BJ (cell line): ENCODE results near the gene IMPDH1. TPM values are rescaled to one million over a fixed set of nuclear protein-coding genes. Genes with fewer than 3 reads are reported as not detected.

Source experiments
- CTCF ChIA-PET: fragments of 350-600 bp; formaldehyde crosslinking; extraction: SDS; loops from one replicate; lab custom pipeline; 2021; ENCODE audit warnings: antibody characterized with exemption, inconsistent platforms; lab: Yijun Ruan, JAX
- POLR2A ChIA-PET: fragments of 300-600 bp; sonication (Branson Sonifier 250); formaldehyde crosslinking; extraction: SDS; loops from one replicate; lab custom pipeline; 2021; ENCODE audit warnings: antibody characterized with exemption; lab: Charles Lee
- DNase-seq: peaks from one replicate; pipeline ENCODE4 v3.0.0-alpha.2; 2011; ENCODE audit warnings: low read depth
- H3K27me3 ChIP-seq: 2 replicates; pipeline ENCODE4 v1.6.0; 2011; ENCODE audit warnings: low read length; ENCODE audit not compliant: control insufficient read depth, insufficient read depth
- H3K36me3 ChIP-seq: 2 replicates; pipeline ENCODE4 v1.5.1; 2011; ENCODE audit warnings: low read length; ENCODE audit not compliant: control insufficient read depth, insufficient read depth
- H3K4me3 ChIP-seq: 2 replicates; pipeline ENCODE4 v1.5.1; 2011; ENCODE audit warnings: low read depth, mild to moderate bottlenecking, control low read depth, low read length
- polyA plus RNA-seq: library from polyadenylated mRNA; depleted of rRNA; stranded (reverse); fragments of >200 nt; gene quantifications from 2 replicates; pipeline ENCODE4 v1.2.3, GENCODE V29; 2011
- TF ChIP-seq, protein P1 (sequence below): IDR thresholded peaks from 2 replicates; pipeline ENCODE4 v1.5.1; 2011; ENCODE audit warnings: low read depth, mild to moderate bottlenecking, control low read depth, inconsistent platforms, low read length, moderate library complexity; ENCODE audit not compliant: insufficient read depth

The IMPDH1 gene
- polyA plus RNA-seq, 1 experiment = 84.5 TPM

DNA sequence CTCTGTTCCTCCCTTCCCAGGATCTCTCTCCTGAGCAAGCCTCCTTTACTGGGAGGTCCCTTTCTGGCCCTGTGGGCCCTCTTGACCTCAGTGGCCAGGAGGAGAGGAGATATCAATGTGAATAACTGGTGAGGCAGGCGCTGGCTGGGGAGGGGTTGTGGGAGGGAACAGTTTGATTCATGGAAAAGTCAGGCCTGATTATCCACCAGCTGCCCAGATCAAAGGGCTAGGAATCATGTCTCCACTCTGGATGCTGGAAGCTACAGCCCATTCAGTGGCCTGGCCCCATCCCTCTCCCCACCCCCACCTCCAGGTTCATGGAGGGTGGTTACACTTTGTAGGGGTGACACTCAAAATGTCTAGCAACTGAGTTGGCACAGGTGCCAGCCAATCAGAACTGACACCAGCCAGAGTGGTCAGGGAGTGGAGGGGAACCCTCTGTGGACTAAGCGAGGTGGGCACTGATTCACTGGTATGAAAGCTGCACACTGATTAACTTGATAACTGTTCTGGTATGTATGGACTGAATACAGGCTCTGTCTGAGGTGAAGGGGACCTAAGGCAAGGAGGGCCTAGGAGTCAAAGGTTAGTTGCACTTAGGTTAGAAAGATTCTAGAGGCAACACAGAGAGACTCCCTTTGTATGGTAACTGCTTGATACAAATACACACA, 53.1 kb downstream of the IMPDH1 start:
- POLR2A ChIA-PET = no interaction called here
- TF ChIP-seq, protein P1, sequence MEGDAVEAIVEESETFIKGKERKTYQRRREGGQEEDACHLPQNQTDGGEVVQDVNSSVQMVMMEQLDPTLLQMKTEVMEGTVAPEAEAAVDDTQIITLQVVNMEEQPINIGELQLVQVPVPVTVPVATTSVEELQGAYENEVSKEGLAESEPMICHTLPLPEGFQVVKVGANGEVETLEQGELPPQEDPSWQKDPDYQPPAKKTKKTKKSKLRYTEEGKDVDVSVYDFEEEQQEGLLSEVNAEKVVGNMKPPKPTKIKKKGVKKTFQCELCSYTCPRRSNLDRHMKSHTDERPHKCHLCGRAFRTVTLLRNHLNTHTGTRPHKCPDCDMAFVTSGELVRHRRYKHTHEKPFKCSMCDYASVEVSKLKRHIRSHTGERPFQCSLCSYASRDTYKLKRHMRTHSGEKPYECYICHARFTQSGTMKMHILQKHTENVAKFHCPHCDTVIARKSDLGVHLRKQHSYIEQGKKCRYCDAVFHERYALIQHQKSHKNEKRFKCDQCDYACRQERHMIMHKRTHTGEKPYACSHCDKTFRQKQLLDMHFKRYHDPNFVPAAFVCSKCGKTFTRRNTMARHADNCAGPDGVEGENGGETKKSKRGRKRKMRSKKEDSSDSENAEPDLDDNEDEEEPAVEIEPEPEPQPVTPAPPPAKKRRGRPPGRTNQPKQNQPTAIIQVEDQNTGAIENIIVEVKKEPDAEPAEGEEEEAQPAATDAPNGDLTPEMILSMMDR = no peak
- H3K36me3 ChIP-seq = no peaks in the 10 kb centered on the region
- CTCF ChIA-PET = interaction anchor here (0.5 to 4.6 kb wide), 7 partner anchors 9 to 105 kb away, joined by 3 to 35 read pairs (median 5); partner anchors contain the start of gene RBM28
- DNase-seq = no peak
- no peak overlapping the region for H3K4me3 ChIP-seq
- H3K27me3 ChIP-seq = peaks cover 47% of the 10 kb centered on the region

DNA sequence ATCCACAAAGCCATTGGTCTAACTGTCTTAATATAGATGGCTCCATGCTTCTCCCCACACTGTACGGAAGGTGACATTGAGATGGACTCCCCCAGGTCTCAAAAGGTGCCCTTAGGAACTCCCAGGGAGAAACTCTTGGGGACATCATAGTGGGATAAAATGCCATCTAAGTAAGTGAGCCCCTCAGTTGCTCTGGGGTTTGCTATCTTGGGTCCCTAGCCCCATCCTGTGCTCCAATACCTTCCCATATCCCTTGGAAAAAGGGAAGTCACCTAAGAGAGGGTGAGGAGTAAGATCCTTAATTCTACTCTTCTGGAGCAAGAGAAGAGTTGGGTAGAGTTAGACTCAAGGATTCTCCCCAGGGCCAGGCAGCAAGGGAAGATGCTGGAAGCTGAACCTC, 56.2 kb downstream of the IMPDH1 start:
- peaks cover 49% of the 10 kb centered on the region for H3K27me3 ChIP-seq
- no peaks in the 10 kb centered on the region for H3K36me3 ChIP-seq
- TF ChIP-seq, protein P1 = no peak
- ChIA-PET POLR2A (no interaction called here), CTCF (interaction anchor here (0.6 to 2.0 kb wide), 5 partner anchors 9 to 73 kb away, joined by 3 to 7 read pairs (median 3); no protein-coding TSS in a partner anchor)
- H3K4me3 ChIP-seq = no peak overlapping the region
- no peak for DNase-seq

DNA sequence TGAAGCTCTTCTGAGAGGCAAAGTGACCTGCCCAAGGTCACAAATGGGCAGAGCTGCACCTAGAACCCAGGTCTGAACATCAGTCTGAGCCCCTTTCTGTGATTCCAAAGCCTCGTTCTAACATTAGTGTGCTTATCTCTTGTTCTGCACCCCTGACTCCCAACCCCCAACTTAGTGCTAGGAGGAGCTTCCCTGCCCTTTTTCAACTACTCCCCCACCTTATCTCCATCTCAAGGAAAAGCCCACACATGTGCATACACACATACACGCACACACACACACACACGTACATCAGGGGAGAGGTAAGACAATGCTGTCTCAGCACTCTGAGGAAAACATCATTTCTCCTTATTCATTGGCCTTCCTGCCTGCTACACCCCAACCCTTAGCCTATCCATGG, 56.6 kb downstream of the IMPDH1 start:
- Histone ChIP-seq H3K4me3 (no peak overlapping the region), H3K36me3 (no peaks in the 10 kb centered on the region), H3K27me3 (peaks cover 50% of the 10 kb centered on the region)
- ChIA-PET CTCF (interaction anchor here (0.7 to 2.0 kb wide), 5 partner anchors 30 to 478 kb away, joined by 3 to 7 read pairs (median 3); no protein-coding TSS in a partner anchor), POLR2A (no interaction called here)
- TF ChIP-seq, protein P1 = no peak
- no peak for DNase-seq

DNA sequence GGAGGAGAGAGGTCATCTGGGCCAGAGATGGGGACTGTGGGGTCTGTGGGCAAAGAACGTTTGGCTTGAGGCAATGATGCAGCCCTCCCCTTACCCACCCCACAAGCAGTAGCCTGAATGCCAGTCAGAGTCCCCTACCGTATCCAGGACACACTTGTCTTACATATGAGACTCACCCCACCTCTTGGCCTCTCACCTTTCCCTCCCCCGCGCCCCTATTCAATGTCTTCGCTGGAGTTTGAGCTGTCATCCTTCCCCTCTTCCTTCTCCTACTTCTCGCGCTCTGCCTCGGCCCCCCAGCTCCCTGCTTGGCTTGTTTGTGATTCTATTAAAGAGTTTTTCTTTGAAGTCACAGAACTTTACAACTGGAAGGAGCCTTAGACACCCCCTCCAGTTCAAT, 57.1 kb downstream of the IMPDH1 start:
- POLR2A ChIA-PET = no interaction called here
- TF ChIP-seq, protein P1 = no peak

DNA sequence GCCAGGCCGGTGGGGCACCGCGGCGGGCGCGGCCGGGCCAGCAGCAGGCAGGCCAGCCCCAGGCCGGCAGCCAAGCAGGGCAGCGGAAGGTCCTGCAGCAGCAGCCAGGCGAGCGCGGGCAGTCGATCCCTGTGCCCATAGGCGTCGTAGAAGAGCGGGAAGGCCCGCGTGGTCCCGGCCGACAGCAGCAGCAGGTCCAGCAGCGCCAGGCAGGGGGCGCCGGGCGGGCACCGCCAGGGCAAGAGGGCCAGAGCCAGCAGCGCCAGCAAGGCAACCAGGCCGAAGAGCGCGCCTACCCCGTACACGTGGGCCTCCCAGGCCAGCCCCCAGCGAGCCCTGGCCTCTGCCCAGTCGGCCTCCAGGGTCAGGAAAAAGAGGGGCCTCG, 57.6 kb downstream of the IMPDH1 start:
- no peak for DNase-seq
- H3K27me3 ChIP-seq = peaks cover 44% of the 10 kb centered on the region
- TF ChIP-seq, protein P1 = peak; percentile 38
- POLR2A ChIA-PET = no interaction called here
- no peaks in the 10 kb centered on the region for H3K36me3 ChIP-seq
- no peak overlapping the region for H3K4me3 ChIP-seq
- CTCF ChIA-PET = interaction anchor here (2.0 to 5.4 kb wide), 2 partner anchors 35 to 73 kb away, joined by 7 to 67 read pairs; no protein-coding TSS in a partner anchor

More for the DNA sequence above, 57.1 kb downstream of the IMPDH1 start:
- CTCF ChIA-PET = interaction anchor here (0.7 to 2.0 kb wide), 5 partner anchors 30 to 478 kb away, joined by 3 to 7 read pairs (median 3); no protein-coding TSS in a partner anchor
- Histone ChIP-seq H3K4me3 (no peak overlapping the region), H3K36me3 (no peaks in the 10 kb centered on the region), H3K27me3 (peaks cover 48% of the 10 kb centered on the region)
- DNase-seq = no peak
